HUDEP-2 (cell line): ENCODE results near the gene CIITA.
"Not testable (repeated sequence)": the region's sequence is repeated elsewhere in the genome, so short reads cannot be mapped to it uniquely, and the experiment has no call there.

Source experiments
- DNase-seq, 76 experiments: peaks; one replicate each; lab custom pipeline; 2025; ENCODE audit not compliant: unreplicated experiment in 76 of 76; lab: John Stamatoyannopoulos, UW

CIITA gene

DNA sequence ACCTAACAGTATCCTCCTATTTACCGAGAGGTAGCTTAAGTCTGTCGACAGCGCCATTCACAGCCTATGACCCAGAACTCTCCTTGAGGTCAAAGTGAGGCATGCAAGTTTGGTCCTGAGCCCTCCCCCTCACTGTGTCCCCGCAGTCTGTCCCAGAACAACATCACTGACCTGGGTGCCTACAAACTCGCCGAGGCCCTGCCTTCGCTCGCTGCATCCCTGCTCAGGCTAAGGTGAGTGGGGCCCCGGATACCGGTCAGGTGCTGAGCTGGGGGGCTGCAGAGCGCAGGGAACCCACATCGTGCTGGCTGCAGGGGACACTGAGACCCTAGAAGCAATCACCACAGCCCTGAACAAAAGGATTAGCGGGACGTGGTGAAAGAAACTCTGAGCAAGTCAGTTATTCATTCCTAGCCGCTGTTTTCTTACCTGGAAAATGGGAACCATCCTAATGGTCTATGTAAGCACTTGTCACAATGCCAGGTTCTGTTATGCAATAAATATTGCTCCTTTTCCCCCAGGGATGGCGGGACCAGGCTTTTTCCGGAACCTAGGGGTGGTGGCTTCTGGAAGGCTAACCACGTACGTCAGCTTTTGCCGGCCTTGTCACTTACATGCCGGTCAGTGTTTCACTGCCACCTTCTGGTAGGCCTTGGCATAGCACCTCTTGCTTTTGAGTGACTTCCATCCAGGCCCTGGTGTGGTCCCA is 41.4 kb downstream of the CIITA start:
- DNase-seq: peak in 72 of 76 experiments; percentile 27 to 90 (median 74)

DNA sequence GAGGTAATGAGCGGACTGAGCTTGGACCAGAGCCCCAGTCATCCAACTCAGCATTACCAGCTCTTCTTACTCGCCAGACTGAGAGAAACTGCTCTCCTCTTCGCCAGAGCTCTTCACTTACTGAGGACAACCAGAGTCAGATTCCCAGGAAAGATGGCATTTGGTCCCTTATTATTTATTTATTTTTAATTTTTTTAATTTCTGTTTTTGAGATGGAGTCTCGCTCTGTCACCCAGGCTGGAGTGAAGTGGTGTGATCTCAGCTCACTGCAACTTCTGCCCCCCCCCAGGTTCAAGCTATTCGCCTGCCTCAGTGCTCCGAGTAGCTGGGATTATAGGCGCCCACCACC is 42.0 kb downstream of the CIITA start:
- DNase-seq: no peak

DNA sequence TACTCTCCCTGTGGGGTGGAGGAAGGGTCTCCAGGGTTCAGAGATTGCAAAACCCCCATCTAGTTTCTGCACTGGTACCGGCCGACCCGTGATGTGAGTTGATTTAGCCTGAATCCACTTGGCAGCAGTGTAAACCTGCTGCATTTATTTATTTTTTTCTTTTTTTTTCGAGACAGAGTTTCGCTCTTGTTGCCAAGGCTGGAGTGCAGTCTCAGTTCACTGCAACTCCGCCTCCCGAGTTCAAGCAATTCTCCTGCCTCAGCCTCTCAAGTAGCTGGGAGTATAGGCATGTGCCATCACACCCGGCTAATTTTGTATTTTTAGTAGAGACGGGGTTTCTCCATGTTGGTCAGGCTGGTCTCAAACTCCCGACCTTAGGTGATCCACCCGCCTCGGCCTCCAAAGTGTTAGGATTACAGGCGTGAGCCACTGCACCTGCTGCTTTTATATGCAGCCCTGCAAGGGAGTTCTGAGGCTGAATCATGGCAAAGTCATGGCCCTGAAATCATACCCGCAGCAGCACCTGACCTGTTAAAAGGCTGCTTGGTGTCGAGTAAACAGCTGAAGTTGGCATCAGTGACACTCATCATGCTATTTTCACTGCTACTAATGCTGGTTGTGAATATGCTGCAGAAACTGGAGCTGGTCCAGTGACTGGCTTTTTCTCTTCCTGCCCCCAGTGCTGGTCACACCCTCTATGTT is 43.9 kb downstream of the CIITA start:
- no peak for DNase-seq

DNA sequence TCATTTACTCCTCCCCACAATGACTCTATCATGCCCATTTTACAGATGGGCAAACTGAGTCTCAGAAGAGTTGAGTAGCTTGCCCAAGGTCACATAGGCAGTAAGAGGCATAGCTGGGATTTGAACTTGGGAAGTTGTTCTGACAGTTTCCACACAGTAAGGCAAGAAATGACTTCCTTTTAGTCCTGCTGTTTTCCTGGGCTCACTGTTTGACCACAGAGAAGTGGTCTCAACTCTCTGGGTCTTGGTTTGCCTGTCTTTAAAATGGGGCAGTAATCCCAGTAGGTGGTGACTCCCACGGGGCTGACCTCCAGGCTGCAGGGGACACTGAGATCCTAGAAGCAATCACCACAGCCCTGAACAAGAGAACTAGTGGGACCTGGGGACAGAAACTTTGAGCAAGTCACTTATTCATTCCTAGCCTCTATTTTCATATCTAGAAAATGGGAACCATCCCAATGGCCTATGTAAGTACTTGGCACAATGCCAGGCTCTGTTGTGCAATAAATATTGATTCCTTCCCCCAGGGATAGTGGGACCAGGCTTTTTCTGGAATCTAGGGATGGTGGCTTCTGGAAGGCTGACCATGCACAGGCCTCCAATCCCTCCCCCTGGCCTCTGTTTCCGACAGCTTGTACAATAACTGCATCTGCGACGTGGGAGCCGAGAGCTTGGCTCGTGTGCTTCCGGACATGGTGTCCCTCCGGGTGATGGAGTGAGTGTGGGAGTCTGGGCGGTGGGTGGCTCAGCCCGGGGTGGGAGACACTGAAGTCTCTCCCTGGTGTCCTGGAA is 44.7 kb downstream of the CIITA start:
- no peak for DNase-seq

DNA sequence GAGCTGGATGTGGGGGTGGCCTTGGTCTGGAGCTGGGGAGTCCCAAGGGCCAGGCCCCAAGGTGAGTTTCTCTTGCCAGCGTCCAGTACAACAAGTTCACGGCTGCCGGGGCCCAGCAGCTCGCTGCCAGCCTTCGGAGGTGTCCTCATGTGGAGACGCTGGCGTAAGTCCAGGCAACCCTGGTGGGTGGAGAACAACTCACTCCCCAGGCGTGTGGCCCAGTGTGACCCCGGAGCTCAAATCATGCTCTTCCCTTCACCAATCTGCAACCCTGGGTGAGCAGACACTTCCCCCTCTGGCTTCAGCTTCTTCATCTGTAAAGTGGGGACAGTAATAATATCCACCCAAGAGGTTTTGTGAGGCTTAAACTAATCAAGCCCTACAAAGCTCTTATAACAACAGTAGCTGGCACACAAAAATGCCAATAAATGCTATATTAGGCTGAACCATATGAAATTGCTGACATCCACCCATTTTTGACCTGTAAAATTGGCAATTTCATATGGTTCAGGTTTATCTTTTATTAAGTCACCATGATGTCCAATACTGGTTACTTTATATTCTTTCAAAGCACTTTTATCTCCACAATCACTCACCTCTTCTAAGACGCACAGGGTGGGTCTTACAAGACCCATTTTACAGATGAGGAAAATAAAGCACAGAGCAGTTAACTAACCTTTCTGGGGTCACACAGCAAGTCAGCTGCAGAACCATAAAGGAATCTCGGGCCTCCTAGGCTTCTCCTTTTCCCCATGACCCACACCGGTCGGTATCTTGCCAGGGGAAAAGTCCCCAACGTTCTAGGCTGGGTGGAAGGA is 45.5 kb downstream of the CIITA start:
- peak in 54 of 76 experiments; percentile 7 to 75 (median 45) for DNase-seq

DNA sequence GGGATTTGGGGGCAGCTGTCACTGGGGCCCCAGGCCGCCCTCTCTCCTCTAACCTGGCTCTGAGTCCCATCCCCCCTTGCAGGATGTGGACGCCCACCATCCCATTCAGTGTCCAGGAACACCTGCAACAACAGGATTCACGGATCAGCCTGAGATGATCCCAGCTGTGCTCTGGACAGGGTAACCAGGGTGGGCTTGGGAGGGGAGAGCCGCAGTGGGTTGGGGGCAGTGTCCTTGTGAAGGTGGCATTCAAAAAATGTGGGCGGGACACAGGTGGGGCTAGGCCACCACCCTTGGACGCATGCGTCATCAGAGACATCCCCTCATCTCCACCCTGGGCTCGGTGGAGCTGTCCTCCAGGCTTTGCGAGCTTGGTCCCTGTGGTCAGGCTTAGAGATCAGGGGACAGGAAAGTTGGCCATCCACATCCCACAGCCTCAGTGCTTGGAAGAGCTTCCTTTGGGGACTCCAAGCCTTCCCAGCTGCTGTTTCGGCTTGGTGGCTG is 46.2 kb downstream of the CIITA start:
- no peak for DNase-seq

DNA sequence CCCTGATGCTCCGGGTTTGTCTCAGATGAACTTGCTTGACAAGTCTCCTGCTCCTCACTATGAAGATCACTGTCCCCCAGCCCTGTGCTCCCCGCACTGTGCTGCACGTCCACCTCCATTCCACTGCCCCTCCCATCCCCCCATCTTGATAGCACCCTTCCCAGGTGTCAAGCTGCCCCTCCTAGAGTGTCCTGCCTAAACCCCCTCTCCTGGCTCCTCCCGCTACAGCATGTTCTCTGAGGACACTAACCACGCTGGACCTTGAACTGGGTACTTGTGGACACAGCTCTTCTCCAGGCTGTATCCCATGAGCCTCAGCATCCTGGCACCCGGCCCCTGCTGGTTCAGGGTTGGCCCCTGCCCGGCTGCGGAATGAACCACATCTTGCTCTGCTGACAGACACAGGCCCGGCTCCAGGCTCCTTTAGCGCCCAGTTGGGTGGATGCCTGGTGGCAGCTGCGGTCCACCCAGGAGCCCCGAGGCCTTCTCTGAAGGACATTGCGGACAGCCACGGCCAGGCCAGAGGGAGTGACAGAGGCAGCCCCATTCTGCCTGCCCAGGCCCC is 46.7 kb downstream of the CIITA start:
- no peak for DNase-seq

DNA sequence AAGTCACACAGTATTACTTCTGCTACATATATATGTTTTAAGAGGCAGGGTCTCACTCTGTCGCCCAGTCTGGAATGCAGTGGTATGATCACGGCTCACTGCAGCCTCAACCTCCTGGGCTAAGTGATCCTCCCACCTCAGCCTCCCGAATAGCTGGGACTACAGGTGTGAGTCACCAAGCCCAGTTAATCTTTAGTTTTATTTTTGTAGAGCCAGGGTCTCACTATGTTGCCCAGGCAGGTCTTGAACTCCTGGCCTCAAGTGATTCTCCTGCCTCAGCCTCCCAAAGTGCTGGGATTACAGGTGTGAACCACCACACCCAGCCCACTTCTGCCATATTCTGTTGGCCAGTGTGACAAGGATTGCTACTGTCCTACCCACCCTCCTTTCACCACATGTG is 48.3 kb downstream of the CIITA start:
- not testable (repeated sequence) for DNase-seq

DNA sequence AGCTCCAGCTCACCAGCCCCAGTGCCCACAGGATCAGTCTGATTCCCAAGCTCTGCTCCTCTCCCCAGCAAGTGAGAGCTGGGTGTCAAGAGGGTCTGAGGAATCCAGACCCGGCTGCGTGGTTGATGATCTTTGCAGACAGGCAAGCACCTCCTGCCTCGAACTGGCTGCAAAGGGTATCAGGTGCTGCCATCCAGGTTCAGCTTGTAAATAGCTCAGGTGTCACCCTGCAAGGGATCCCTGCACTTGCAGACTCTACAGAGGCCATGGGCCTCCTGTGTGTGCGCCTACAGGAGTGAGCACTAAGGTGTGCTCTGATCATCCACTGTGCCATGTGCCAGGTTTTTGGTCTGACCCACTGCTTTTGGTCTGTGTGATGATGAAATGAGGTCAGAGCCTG is 49.1 kb downstream of the CIITA start:
- DNase-seq: no peak

DNA sequence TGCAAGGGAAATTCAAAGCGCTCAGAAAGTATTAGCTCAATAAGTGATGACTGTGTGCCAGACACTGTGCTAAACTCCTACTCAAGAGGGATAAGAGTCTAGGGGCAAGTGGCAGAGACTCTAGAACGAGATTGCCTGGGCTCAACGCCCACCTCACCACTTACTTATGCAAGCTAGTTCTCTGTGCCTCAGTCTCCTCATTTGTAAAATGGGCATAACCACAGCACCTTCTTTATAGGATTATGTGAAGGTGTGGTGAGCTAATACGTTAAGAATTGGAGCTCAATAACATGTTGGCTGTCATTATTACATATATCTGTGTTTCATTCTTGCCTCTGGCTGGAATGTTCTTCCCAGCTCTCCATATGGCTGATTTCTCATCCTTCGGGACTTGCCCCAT is 49.9 kb downstream of the CIITA start:
- no peak for DNase-seq

DNA sequence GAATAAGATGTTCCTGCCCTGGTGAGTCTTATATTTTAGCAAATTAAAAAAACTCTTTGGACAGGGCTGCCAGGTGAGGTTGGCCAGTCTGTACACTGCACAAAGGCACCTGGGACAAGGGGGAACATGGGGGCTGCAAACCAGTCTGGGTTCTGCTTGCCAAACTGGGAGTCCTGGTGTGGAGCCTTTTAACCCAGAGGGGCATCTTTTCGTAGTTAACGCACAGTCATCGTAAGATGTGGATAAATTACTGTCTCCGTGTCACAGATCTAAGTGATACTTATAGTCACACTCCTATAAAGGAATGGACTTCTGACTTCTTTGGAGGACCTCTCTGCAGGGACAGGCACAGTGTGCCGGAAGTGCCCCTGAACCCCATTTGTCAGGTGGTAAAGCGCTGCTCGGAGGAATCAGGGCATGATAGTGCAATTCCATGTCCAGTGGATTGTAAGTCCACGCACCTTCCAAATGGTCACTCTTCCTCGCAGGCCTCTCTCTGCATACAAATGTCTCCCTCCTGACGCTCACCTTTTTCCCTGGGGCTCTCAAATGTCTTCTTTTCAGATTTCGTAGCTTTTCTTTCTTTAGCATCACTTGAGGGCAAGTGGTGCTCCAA is 50.6 kb downstream of the CIITA start:
- DNase-seq: no peak

DNA sequence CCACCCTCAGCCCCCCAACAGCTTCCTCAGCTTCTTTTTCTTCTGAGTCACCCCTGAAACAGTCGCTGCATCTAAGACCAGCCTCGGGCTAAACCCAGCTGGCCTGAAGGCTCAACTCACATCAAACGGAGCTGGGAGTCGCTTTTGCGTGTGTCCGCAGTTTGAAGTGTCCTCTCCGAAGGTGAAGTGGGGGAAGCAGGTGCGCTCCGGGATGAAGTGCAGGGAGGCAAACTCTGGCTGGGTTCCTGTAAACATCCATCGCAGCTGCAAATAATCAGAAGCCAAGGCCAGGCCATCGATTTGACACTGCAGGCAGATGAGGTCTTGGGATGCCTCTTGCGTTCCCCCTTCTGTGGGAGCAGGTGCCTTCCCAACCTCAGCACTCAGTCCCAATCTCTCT is 52.1 kb downstream of the CIITA start:
- not testable (repeated sequence) for DNase-seq

DNA sequence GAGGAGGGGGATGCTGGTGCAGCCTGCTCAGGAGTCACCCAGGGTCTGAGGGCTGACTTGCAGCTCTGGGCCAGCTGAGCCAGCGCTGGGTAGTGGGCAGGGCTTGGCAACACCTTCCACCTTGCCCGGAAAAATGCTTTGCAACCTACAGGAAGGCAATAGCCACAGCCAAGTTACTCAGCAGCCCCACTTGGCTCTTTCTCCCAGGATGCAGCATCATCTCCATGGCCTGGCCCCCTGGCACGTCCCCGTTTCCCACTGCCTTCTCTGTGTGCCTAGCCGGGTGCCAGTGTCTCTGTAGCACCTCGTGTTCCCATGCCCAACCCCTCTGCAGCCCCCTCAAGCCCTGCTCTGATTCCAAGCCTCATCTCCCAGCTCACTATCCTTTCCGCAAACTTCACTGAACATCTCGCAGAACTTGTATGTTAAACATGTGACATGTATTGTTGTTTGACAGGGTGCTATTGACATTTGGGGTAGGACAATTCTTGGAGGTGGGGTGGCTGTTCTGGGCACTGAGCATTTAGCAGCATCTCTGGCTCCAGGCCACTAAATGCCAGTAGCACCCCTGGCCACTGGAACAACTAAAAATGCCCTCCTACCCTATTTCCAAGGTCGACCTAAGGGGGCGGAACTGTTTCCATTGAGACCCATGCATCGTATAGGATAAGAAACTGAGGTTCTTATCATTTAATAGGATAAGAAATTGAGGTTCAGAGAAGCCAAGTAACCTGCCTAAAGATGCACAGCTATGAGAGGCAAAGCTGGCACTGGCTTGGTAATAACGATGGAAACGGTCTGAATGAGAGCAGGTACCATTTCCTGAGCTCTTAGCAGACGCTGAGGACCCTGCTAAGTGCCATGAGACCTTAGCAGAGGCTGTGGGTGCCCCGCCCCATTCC is 53.1 kb downstream of the CIITA start:
- DNase-seq: no peak

DNA sequence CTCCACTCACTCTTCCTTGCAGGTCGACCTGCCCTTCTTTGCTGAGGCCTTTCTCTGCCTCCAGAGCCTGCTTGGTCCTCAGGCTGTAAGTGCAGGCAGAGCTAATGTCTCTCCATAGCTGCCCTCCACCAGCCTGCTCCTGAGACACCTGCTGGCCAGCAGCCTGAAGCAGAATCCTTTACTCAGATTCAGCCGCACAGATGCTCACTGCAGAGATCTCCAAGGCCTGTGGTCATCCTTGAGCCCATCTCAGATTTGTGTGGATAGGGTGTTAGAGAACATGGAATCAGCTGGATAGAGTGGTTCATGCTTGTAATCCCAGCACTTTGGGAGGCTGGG is 53.7 kb downstream of the CIITA start:
- DNase-seq: no peak

DNA sequence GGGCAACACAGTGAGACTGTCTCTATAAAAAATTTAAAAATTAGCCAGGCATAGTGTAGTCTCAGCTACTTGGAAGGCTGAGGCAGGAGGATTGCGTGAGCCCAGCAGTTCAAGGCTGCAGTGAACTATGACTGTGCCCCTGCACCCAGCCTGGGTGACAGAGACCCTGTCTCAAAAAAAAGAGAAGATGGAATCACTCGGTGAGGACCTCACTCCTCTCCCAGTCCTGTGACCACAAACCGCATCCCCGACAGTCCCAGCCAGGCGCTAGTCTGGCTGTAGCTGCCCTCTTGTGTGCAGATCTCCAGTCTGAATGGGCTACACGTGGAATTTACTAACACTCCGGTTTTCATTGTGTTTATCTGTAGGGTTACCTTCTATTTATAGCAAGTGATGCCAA is 54.1 kb downstream of the CIITA start:
- no peak for DNase-seq

DNA sequence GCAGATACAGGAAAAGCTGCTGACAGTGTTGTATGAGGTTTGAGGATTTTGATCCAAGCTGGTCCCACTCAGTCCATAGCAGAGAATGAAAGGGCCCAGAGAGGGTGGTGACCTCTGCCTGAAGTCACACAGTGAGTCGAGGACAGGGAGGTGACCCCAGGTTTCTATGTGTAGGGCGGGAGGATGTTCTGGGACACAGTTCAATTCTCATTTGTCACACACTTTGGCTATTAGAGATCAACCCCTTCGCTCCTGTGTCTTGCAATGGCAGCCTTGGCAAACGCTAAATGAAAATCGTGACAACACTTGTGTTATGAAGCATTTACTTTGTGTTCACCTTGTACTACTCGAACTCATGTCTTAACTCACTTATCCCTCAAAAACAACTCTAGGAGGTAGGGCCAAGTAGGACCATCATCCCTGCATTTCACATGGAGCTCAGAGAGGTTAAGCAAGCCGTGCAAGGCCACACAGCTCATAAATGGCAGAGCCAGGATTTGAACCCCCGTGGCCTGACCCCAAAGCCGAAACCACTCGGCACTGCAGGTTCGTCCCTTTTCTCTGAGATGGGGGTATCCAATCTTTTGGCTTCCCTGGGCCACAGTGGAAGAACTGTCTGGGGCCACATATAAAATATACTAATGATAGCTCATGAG is 55.1 kb downstream of the CIITA start:
- no peak for DNase-seq

DNA sequence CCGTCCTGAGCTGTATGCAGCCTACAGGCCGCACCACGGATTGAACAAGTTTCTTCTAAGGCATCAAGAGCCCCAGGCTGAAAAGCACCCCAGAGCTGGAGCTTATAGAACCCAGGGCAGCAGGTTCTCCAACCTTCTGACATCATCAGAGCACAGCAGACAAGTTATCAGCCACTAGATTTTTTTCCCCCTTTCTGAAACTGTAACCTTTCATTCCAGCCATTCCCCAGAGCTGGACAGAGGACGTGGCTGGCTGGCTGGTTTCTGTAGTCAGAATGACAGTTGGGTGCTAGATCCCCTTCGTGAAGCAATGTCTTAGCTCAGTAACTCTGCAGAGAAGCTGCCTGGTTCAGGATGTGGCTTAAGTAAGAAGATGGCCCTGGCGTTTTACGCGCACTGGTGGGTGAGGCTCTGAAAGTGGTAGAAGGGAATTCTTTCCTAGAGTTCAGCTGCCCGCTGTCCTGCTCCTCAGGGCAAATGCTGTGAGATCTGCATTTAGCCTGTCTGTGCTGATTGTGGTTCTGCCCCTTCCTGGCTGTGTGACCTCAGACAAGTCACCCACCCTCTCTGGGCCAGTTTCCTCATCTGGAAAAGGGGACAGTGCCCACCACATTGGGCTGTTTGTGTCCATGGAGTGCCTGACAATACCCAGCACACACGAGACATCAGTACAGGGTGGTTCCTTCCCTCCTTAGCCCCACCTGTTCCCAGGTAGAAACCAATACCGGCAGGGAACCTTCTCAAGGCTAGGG is 56.1 kb downstream of the CIITA start:
- DNase-seq: no peak

DNA sequence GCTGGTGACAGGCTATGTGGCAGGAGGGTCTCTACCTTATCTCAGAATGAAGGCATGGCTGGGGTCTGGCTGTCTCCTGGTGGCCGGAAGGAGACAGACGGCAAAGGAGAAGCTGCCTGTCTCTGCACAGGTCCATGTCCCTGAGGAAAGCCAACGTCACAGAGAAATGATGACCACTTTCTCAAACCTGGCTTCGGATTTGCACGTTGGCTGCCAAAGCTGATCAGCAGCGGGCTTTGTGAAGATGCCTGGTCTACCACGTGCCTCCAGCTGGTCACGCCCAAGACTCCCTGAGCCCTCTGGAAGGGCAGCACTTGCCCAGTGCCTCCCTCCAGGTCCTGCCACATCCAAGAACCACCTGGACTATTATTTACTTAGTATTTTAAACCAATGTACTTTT is 56.9 kb downstream of the CIITA start:
- peak in 49 of 76 experiments; percentile 11 to 65 (median 27) for DNase-seq
